Stimulated activated CD4-positive, alpha-beta T cell treated with anti-CD3 and anti-CD28 coated beads, Interleukin-2, amount 100 ng/mL, for 48 hours (primary cell): Measurements from ENCODE around the gene RILPL1.
"Not testable (repeated sequence)": the region's sequence is repeated elsewhere in the genome, so short reads cannot be mapped to it uniquely, and the experiment has no call there.

Experiments used
- DNase-seq, 2 donors: peaks; one replicate each; pipeline ENCODE4 v3.0.0-alpha.2; 2020

RILPL1 gene

GRCh38 chr12:123533672-123534643 is at the start of gene RILPL1:
Gene RILPL1 (minus strand): TSS chr12:123533719. CDS start chr12:123533482, 237 bp downstream.
- DNase-seq, result peak; percentile 19 to 44

GRCh38 chr12:123580772-123581171 is 47.3 kb upstream of the RILPL1 start:
- no peak for DNase-seq

- DNase-seq, result not testable (repeated sequence)
These were observed 45.3 kb upstream of the RILPL1 start for GRCh38 chr12:123578829-123579228.

- no peak for DNase-seq
These were observed 44.7 kb upstream of the RILPL1 start for GRCh38 chr12:123578243-123578642.

GRCh38 chr12:123576611-123577010 is 43.1 kb upstream of the RILPL1 start:
- DNase-seq, result no peak

- DNase-seq, result no peak
These were observed 40.4 kb upstream of the RILPL1 start for GRCh38 chr12:123573870-123574269.

GRCh38 chr12:123572391-123572790 is 38.9 kb upstream of the RILPL1 start:
- DNase-seq, result no peak

- DNase-seq, result no peak
These were observed 37.9 kb upstream of the RILPL1 start for GRCh38 chr12:123571343-123571813.

GRCh38 chr12:123559468-123559867 is 25.9 kb upstream of the RILPL1 start:
- no peak for DNase-seq

- DNase-seq, result not testable (repeated sequence)
These were observed 25.0 kb upstream of the RILPL1 start for GRCh38 chr12:123558487-123558886.

- not testable (repeated sequence) for DNase-seq
These were observed 21.3 kb upstream of the RILPL1 start for GRCh38 chr12:123554843-123555242.

GRCh38 chr12:123554136-123554535 is 20.6 kb upstream of the RILPL1 start:
- not testable (repeated sequence) for DNase-seq

- no peak for DNase-seq
These were observed 17.2 kb upstream of the RILPL1 start for GRCh38 chr12:123550700-123551099.

GRCh38 chr12:123548107-123548506 is 14.6 kb upstream of the RILPL1 start:
- DNase-seq, result no peak

GRCh38 chr12:123546281-123546680 is 12.8 kb upstream of the RILPL1 start:
- no peak for DNase-seq

GRCh38 chr12:123543541-123543940 is 10.0 kb upstream of the RILPL1 start:
- no peak for DNase-seq

- DNase-seq, result no peak
These were observed 7.6 kb upstream of the RILPL1 start for GRCh38 chr12:123540899-123541662.

- DNase-seq, result not testable (repeated sequence)
These were observed 2.4 kb upstream of the RILPL1 start for GRCh38 chr12:123535952-123536351.

GRCh38 chr12:123532808-123533649 is 490 bp downstream of the RILPL1 start:
- peak in 1 of 2 donors; percentile 14 for DNase-seq

- DNase-seq, result no peak
These were observed 1.5 kb downstream of the RILPL1 start for GRCh38 chr12:123532019-123532418.

- no peak for DNase-seq
These were observed 2.4 kb downstream of the RILPL1 start for GRCh38 chr12:123531091-123531490.

- DNase-seq, result no peak
These were observed 2.9 kb downstream of the RILPL1 start for GRCh38 chr12:123530668-123531067.

- no peak for DNase-seq
These were observed 3.8 kb downstream of the RILPL1 start for GRCh38 chr12:123529686-123530085.
